Stimulated activated CD4-positive, alpha-beta T cell treated with anti-CD3 and anti-CD28 coated beads, Interleukin-1b, Interleukin-23, amount 100 ng/mL, for 48 hours (primary cell): ENCODE measurements around the gene DCLK2.

Experiments used
- DNase-seq: peaks from one replicate; pipeline ENCODE4 v3.0.0-alpha.2; 2020

DCLK2 gene

GRCh38 chr4:150212485-150212884 is 134.2 kb downstream of the DCLK2 start:
- DNase-seq = no peak

- no peak for DNase-seq
Measured at GRCh38 chr4:150212927-150213326, 134.7 kb downstream of the DCLK2 start.

DNA sequence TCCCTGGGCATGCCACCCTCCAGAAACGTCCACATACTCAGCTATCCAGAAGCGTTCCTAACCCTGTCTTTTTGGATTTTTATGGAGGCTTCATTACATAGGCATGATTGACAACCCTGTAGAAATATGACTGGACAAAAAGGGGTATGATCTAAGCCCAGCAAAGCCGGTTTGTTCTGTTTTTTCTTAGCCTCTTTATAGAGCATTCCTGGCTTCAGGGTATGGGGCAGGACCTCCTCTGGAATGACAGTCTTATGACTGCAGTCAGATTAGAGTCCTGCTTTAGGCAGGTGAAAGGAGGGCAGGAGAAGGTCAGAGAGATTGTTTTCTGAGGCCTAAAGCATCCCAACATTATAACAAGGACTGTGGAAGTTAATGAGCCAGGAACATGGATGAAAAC is 137.4 kb downstream of the DCLK2 start:
- no peak for DNase-seq

- no peak for DNase-seq
Measured at GRCh38 chr4:150216726-150217125, 138.5 kb downstream of the DCLK2 start.

DNA sequence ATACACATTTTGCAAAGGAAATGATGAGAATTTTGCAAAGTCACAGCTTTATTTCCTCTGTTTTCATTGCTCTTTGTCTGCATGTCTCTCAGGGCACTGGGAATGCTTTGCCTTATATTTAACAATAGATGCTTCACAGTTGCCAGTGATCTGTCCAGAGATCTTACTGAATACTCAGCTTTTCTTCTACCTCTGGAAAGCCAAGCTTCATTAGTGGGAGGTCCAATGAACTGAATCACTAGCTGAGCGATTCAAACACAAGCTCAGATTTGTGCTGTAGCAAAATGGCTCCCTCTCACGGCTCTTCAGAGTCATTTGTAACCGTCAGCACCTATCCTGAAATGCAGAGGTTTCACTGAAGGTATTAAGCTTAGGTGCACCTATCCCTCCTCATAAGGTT is 138.9 kb downstream of the DCLK2 start:
- no peak for DNase-seq

DNA sequence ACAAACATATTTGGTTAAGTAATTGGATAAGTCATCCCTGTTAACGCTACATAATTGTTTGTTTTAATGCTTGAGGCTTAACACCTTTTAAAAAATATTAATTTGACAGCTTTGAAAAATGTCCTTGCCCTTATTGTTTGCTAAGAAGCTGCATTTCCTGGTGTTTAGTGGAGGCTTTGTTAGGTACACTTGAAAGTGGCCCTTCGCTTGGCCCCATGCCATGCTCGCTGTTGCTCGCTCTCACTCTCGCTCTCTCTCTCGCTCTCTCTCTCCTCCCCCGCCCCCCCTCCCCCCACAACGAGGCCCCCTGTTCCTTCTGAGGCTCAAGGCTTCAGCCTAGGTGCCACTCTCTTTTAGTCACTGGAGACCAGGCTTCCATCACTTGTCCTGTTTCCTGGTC is 139.6 kb downstream of the DCLK2 start:
- DNase-seq = no peak

DNA sequence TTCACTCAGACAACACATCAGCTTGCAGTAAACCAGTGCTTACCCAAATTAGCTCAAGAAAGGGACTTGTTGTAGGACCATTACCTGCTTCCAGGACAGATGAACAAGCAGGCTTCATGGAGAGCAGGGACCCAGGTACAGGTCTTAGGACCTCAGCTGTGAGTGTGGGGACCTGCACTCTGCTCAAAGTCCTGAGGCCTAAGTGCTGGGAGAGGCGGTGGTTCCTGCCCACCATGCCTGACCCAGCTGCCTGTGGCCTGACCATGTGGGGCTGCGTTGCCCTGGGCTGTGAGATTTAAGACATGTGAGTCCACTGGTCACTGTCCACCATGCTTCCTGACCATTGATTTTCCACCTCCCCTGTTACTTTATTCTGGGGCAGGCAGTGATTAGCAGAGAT is 140.2 kb downstream of the DCLK2 start:
- DNase-seq = no peak

DNA sequence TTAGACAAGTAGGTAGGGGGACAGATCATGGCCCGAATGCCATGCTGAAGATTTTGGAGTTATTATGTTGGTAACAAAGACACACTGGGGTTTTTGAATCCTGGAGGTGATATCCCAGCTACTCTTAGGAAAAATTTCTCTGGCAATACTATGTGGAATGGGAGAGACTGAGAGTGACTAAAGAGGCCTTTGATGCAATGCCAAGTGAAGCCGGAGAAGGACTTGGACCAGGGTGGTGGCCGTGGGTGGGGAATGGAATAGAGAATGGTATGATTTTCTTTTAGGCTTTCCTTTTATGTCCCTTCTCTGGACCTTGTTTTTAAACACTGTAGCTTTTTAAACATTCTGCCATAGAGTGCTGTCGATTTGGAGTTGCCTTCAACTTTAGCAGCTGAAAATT is 141.6 kb downstream of the DCLK2 start:
- no peak for DNase-seq

GRCh38 chr4:150224896-150225591 is 146.8 kb downstream of the DCLK2 start:
- no peak for DNase-seq

- DNase-seq = no peak
Measured at GRCh38 chr4:150229520-150229919, 151.3 kb downstream of the DCLK2 start.

DNA sequence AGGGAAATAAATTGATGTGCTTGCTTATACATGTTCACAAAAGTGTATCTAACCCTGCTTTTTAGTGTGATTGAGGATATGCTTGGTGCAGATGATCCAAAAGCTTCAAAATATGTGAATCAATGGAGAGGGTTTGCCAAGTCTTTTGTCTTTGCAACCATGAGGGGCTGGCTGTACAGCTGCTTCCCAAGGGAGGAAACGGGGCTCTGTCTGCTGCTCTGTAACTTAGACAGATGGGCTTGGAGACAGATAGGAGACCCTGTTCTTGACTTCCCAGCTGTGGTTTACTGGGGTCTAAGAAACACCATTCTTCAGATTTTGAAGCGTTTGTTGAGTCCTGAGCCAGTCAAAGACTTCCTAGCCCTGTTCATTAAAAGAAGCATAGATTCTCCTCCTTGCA is 152.3 kb downstream of the DCLK2 start:
- no peak for DNase-seq

GRCh38 chr4:150231107-150231770 is 153.0 kb downstream of the DCLK2 start:
- DNase-seq = no peak

DNA sequence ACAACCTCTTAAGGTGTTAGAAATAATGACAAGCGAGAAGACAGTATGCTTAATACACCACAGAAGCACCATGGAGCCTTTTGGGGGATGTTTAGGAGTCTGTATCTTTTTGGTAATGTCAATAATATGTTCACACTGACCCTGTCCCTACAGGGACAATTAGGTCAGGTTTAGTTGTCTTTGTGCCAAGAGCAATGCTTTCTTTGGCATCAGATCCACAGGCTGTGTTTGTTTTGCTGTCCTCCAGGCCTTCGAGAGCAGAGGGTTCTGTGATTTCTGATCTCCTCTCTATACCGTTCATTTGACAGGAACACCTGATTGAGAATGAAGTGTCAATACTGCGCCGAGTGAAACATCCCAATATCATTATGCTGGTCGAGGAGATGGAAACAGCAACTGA is 153.8 kb downstream of the DCLK2 start:
- DNase-seq = no peak

DNA sequence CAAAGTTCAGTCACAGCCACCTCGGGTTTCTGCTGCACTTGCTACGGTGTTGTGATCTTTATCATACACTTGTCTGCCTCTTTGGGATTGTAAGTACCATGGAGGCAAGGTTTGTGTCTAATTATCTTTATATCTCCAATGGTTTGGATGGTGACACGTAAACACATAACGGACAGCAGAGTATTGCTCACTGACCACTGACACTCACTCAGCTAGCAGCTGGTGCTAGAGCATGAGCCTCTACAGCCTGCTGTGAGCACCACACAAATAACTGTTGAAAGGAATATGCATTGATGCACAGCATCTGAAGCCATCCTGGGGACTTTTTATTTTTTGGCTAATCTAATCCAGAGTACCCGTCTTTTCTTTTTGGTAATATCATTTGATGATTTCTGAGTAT is 156.0 kb downstream of the DCLK2 start:
- no peak for DNase-seq

- DNase-seq = no peak
Measured at GRCh38 chr4:150235317-150235716, 157.1 kb downstream of the DCLK2 start.

DNA sequence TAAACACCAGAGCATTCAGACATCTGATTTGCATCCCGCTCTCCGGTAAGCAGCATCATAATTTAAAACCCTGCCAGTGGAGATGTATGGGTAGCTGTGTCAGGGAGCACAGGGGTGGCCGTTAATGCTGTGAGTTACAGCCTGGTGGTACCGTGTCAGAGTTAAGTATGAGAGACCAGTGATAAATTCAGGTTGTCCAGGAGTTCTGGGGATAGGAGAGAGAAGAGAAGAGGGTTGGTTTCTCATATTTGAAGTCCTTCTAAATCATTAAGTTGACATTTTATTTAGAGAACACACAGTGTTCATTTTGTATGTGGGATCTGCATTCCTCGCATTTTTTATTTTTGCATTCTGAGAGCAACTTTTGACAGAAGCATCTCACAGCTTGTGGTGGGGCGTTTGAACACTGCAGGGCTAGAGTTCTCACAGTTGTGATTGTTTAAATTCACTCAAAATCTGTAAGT is 157.6 kb downstream of the DCLK2 start:
- DNase-seq = no peak

DNA sequence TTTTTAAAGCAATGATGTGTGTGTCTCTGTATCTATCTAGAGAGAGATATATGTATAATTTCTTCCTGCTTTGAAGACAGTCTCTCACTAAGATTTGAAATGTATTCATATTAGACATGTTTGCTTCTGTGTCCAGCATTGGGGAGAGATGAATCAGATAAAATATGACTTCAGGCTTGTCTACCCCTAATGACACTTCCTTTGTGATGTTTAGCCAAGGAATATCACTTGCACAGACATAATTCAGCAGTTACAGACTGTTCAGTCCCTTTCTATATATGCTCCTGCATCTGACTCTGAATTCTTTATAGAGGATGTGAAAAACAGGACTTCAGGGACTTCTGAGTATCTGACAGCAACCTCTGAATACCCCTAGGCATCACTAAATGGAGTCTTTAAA is 158.4 kb downstream of the DCLK2 start:
- no peak for DNase-seq

GRCh38 chr4:150237110-150237872 is 159.0 kb downstream of the DCLK2 start:
- DNase-seq = no peak

DNA sequence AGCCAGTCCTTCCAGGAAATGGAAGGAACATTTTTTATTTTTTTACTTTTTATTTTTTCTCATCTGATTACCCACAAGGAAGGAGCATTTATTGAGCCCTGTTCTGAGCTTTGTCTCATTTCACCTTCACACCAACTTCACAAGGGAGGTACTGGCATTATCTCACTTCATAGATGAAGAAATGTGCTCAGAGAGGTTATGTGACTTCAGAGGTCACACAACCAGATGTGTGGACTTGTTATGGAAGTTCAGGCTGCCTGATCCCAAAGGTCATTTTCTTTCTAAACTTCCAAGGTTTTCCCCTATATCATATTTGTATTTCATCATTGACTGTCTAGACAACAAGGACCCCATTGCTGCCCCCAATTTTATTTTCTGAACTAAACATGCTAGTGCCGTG is 160.3 kb downstream of the DCLK2 start:
- no peak for DNase-seq

GRCh38 chr4:150240011-150240410 is 161.8 kb downstream of the DCLK2 start:
- DNase-seq = no peak

DNA sequence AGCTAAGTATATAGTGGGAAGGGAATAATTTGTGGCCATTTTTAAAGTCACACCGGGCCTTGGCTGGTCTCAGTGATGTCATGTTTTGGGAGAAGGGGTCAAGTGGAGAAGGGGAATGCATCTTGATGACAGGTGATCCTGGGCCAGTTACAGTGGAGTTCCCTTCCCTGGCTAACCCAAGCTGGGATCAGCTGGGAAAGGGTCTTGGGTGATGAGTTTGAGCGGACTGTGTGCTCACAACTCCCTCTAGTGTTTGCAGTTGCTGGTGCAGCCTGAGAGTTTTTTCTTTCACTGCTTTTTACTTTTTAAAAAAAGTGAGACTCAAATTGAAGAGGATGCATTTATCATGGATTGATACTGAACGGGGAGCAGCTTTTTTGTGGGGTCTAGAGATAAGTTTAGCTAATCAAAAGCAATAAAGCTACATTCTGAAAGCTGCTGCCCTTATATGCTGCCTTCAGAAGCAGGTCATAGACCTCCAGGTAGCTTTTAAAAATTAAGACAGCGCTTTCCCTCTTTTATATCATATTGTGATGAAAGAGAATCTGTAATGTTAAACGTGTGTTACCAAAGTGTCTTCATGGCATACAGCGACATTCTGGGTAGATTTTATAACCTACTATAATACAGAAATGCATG is 164.7 kb downstream of the DCLK2 start:
- DNase-seq = no peak

- no peak for DNase-seq
Measured at GRCh38 chr4:150243932-150244331, 165.7 kb downstream of the DCLK2 start.

DNA sequence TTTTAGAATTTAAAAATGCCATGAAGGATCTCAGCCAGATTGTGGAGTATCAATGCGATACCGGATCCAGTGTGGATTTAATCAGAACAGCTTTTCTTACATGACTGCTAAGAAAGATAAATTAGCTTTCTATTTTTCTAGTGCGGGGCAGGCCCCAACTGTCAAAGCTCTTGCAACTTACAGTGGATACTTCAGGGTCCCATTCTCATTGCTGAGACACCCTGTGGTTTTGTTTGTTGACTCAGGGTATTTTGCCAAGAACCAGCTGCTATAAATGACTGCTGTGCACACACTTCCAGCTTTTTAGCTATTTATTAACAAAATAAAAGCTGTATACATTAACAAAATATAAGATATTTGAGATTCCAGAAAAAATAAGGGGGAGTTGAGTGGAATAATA is 166.4 kb downstream of the DCLK2 start:
- no peak for DNase-seq

- no peak for DNase-seq
Measured at GRCh38 chr4:150247184-150247583, 168.9 kb downstream of the DCLK2 start.
